Measurements from ENCODE around the gene AIF1L.

- TF ChIP-seq ZBTB26 (CRISPR knock-in tag; IDR thresholded peaks at IDR 0.05; ENCODE audit: borderline replicate concordance) (no peak), RFX5 (IDR thresholded peaks at IDR 0.05; ENCODE audit: low read depth, low read length) (no peak), MYC (CRISPR knock-in tag; IDR thresholded peaks at IDR 0.05; ENCODE audit: borderline replicate concordance) (no peak), MTERF4 (CRISPR knock-in tag; IDR thresholded peaks at IDR 0.05) (no peak), ZNF335 (CRISPR knock-in tag; IDR thresholded peaks at IDR 0.05) (no peak), ZNF512B (CRISPR knock-in tag; IDR thresholded peaks at IDR 0.05; ENCODE audit: borderline replicate concordance) (no peak), IRF9 (CRISPR knock-in tag; IDR thresholded peaks at IDR 0.05; ENCODE audit: borderline replicate concordance) (no peak), ZNF180 (CRISPR knock-in tag; IDR thresholded peaks at IDR 0.05; ENCODE audit: borderline replicate concordance, low read depth) (no peak), RAD21 (CRISPR knock-in tag; IDR thresholded peaks at IDR 0.05) (no peak), CTCF (CRISPR knock-in tag; IDR thresholded peaks at IDR 0.05) (no peak)
These were observed 44.5 kb upstream of the AIF1L start for GRCh38 chr9:131051592-131052517.
